ENCODE data around the gene ARID1B.
A peak's percentile ranks its signal among the peaks of the same experiment; 100 is the strongest.

The ARID1B gene

GRCh38 chr6:157014871-157015270 lies 237.7 kb downstream of the ARID1B start:
- DNase-seq (ENCODE audit: extremely low read depth in 1 of 2, low read depth in 1 of 2) = no peak

DNA sequence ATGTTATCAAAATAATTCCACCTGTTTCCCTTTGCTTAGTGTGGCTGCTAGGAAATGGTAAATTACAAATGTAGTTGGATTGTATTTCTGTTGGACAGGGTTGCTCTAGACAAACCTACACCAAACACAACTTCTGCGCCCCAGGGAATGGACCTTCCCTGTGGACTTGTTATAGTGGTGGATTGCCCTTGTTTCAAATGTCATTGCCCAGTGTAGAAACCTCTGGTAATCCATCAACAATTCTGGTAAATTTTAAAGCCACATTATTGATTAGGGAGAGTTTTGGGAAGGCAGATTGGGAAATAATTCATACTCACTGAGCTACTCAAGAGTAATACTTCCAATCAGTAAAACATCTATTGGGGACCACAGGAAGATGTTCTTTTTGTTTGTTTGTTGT lies 239.8 kb downstream of the ARID1B start:
- DNase-seq (ENCODE audit: extremely low read depth in 1 of 2, low read depth in 1 of 2) = no peak

DNA sequence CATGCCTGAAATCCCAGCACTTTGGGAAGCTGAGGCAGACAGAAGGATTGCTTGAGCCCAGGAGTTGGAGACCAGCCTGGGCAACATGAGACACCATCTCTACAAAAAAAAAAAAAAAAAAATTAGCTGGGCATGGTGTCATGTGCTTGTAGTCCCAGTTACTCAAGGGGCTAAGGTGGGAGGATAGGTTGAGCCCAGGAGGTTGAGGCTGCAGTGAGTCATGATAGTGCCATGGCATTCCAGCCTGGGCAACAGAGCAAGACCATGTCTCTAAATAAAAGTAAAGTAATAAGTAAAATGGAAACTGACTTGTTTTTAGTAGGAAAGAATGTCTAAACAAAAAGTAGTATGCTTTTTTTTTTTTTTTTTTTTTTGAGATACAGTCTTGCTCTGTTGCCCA lies 240.7 kb downstream of the ARID1B start:
- no peak for DNase-seq (ENCODE audit: extremely low read depth in 1 of 2, low read depth in 1 of 2)

GRCh38 chr6:157019115-157019641 lies 242.0 kb downstream of the ARID1B start:
- DNase-seq (ENCODE audit: extremely low read depth in 1 of 2, low read depth in 1 of 2) = no peak

- DNase-seq (ENCODE audit: extremely low read depth in 1 of 2, low read depth in 1 of 2) = no peak
Measured at GRCh38 chr6:157019733-157020132, 242.6 kb downstream of the ARID1B start.

- DNase-seq (ENCODE audit: extremely low read depth in 1 of 2, low read depth in 1 of 2) = no peak
Measured at GRCh38 chr6:157020398-157020797, 243.2 kb downstream of the ARID1B start.

DNA sequence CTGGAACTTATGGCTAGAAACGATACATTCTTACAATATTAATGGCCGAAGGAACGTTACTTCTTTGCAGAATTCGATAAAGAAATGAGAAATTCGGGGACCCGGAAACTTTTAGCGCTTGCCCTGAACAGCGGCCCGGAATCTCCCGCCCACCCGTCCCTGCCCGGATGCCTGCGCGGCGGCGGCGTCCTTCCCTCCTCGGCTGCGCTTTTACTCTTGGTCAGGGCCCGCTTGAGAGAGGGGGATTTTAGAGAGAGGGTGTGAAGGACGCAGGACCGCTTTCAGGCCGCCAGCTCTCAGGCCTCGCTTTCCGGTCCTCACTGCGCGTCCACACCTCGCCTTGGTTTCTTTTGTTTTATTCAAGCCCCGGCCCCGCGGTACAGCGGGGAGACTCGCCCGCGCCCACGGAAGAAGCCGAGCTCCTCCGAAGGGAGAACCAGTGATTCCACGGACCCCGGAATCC lies 243.7 kb downstream of the ARID1B start:
- peak; percentile 20 to 47 for DNase-seq (ENCODE audit: extremely low read depth in 1 of 2, low read depth in 1 of 2)

- DNase-seq (ENCODE audit: extremely low read depth in 1 of 2, low read depth in 1 of 2) = peak; percentile 60 to 78
Measured at GRCh38 chr6:157021344-157021992, 244.3 kb downstream of the ARID1B start.

DNA sequence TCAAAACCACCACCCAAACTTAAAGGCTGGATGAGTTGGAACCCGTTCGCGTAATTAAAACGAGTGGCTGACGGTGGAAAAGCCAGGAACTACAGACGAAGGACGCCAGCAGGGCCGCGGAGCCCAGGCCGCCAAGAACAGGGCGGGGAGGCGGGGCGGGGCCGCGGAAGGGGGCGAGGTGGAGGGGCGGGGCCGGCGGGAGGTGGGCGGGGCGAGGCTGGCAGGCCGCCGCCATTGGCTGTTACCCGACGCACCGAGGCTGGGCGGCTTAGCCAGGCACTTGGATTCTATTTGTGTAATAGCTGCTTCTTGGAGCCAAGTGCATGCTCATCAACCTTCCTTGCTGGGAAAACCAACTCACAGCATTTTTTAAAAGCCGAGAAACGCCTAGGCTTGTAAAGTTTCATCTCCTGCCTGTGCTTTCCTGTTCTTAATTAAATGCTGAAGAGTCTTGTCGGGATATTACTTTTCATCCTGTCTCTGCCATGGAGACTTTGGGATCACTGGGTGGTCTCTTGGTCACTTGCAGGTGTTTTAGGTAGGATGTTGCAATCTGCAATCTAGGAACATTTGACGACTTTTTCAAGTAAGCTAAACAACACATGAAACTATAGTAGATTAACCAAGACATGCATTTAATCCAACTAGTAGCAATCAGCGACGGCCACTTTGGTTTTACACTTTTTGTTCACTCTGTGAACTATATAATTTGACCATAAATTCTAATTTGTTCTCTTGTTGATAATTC lies 245.0 kb downstream of the ARID1B start:
- DNase-seq (ENCODE audit: extremely low read depth in 1 of 2, low read depth in 1 of 2) = peak; percentile 55 to 75

GRCh38 chr6:157023958-157024357 lies 246.8 kb downstream of the ARID1B start:
- DNase-seq (ENCODE audit: extremely low read depth in 1 of 2, low read depth in 1 of 2) = no peak

GRCh38 chr6:157024745-157025144 lies 247.6 kb downstream of the ARID1B start:
- DNase-seq (ENCODE audit: extremely low read depth in 1 of 2, low read depth in 1 of 2) = no peak

- DNase-seq (ENCODE audit: extremely low read depth in 1 of 2, low read depth in 1 of 2) = no peak
Measured at GRCh38 chr6:157025437-157025836, 248.3 kb downstream of the ARID1B start.

DNA sequence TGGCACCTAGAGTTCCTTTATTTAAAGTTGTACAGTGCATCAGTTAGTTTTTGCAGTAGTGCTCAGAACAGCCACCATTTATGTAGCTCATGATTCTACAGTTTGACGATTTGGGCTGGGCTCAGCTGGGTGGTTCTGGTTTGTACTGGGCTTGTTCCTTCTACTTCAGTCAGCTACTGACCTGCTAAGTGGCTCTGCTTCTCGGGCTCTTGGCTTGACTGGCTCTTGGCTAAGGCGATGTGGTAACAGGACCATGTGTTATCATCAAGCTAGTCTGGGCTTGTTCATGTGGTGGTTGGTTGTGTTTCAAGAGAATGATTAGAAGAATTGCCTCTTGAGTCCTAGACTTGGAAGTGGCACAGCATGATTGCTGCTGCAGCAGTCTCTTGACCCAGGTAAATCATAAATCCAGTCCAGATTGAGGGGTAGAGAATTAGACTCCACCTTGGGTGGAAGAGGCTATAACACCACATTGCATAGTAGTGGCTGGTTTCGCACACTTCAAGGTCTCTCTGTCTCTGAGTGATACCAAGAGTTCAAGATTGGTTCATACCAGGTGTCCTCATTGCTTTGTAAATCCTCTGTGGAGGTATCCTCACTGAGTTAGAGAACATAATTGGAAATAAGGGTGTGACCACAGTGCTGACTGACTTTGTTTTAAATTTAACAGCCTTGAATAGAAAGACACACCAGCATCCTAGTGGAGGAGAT lies 253.0 kb downstream of the ARID1B start:
- no peak for DNase-seq (ENCODE audit: extremely low read depth in 1 of 2, low read depth in 1 of 2)

DNA sequence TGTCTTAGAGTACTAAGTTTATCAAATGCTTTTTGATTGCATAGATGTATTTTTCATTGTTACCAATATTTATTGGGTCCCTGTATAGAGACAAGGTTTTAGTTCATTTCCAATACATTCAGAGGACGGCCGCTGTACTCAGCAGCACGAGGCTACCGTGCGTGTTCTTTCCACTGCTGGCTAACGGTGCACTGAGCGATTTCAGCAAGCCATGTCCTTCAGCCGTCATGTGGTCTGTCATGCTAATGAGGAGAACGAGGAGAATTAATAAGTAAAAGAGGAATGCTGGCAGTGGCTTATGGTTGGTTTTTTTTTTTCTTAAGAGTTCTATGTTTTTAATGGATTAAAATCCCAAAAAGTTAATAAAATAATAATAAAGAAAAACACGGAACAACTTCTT lies 253.6 kb downstream of the ARID1B start:
- no peak for DNase-seq (ENCODE audit: extremely low read depth in 1 of 2, low read depth in 1 of 2)

DNA sequence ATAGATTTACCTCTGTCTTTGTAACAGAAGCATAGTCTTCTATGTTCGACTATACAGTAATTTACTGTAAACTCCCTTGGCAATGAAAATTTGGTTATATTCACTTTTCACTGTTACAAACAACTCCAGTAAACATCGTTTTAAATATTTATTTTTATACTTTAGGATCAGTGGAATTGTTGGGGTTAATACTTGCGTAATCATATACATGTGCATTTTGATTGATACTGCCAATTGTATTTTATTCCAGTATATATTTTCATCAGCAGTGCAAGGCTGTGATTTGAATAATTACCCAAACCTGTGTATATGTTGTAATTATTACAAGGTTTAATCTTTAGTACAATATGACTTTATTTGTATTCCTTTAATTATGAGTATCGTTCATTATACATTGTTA lies 255.7 kb downstream of the ARID1B start:
- DNase-seq (ENCODE audit: extremely low read depth in 1 of 2, low read depth in 1 of 2) = no peak

- no peak for DNase-seq (ENCODE audit: extremely low read depth in 1 of 2, low read depth in 1 of 2)
Measured at GRCh38 chr6:157033428-157034140, 256.4 kb downstream of the ARID1B start.

- no peak for DNase-seq (ENCODE audit: extremely low read depth in 1 of 2, low read depth in 1 of 2)
Measured at GRCh38 chr6:157034436-157035230, 257.5 kb downstream of the ARID1B start.

GRCh38 chr6:157035546-157035945 lies 258.4 kb downstream of the ARID1B start:
- no peak for DNase-seq (ENCODE audit: extremely low read depth in 1 of 2, low read depth in 1 of 2)

DNA sequence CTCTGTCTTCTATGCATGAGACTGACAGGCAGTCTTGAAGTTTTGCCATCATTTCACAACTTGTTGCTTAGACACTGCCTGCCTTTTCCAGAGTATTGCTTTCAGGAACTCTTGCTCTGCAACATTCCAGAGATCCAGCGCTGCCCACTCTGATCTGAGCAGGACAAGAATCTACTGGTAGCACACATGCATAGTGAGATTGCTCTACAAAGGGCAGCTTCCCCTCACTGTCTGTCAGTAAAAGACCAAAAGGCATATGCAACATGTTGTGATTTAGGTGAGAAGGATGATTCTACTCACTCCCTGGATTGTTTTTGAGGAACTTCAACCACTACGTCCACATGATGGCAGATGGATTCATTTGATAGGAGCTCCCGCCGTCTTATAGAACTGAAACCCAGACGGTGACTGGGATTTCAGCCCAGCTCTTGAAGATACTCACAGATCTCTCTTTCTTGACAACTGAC lies 259.1 kb downstream of the ARID1B start:
- DNase-seq (ENCODE audit: extremely low read depth in 1 of 2, low read depth in 1 of 2) = no peak

- no peak for DNase-seq (ENCODE audit: extremely low read depth in 1 of 2, low read depth in 1 of 2)
Measured at GRCh38 chr6:157037165-157037564, 260.0 kb downstream of the ARID1B start.
